ENCODE measurements around the gene CFAP299.

GRCh38 chr4:80452768-80453167 lies 117.2 kb downstream of the CFAP299 start:
- TF ChIP-seq CTCF (conservative IDR thresholded peaks at IDR 0.05; ENCODE audit: low read length) = no peak
- no peak for TF ChIP-seq EZH2phosphoT487 (IDR thresholded peaks at IDR 0.05; ENCODE audit: borderline replicate concordance)

All from Loucy (cell line).